ENCODE results near the gene NOXA1. TPM values are rescaled to one million over a fixed set of nuclear protein-coding genes. Genes with fewer than 3 reads are reported as not detected.

Gene NOXA1
- polyA plus RNA-seq, 1 donor (not counting 4 experiments of a cell fraction or from before 2014, with no cell fraction given): 0.09 TPM

DNA sequence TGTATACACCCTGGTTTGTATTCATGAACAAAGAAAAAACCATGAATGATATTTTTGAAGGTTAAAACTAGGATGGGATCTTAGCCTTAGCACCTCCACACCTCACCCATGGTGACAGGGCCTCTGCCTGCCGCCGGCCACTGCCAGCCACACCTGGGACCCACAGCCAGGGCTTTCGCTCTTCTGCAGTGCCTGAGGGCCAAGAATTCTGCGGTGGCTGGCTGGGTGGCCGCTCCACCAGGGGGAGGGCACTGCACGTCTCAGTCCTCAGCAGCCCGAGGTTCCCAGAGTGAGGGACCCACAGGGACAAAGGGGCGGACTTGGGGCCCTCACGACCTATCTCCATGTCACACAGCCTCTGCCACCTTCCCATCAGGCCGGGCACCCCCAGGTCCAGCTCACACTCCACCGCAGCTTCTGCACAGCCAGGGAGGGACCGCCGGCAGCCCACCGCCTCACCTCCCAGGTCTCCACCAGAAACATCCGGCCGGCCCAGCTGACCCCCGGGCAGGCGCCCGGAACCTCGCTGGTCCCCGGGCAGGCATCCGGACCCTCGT, 7.1 kb upstream of the NOXA1 start:
- Histone ChIP-seq H4K20me1 (ENCODE audit: control insufficient read depth, extremely low read depth, insufficient read depth, low read length) (no peaks in the 10 kb centered on the region), H3K9me3 (ENCODE audit: control insufficient read depth, low read depth, low read length) (no peaks in the 10 kb centered on the region), H3K79me2 (ENCODE audit: control insufficient read depth, insufficient read depth, low read length) (peaks cover 13% of the 10 kb centered on the region), H3K9ac (ENCODE audit: control insufficient read depth, extremely low read depth, insufficient read depth, low read length) (no peak overlapping the region), H3K27ac (ENCODE audit: control insufficient read depth, insufficient read depth, low read length) (no peak overlapping the region), H3K9me1 (ENCODE audit: control insufficient read depth, extremely low read depth, insufficient read depth, low read length) (no peaks in the 10 kb centered on the region), H3K4me3 (ENCODE audit: control insufficient read depth in 2 of 3, extremely low read depth in 1 of 3, insufficient read depth in 2 of 3, low read depth in 1 of 3, low read length in 3 of 3) (no peak overlapping the region), H2AFZ (ENCODE audit: control insufficient read depth, low read length) (no peak overlapping the region), H3K4me2 (ENCODE audit: control insufficient read depth, extremely low read depth, insufficient read depth, low read depth, low read length) (no peak overlapping the region), H3K4me1 (ENCODE audit: control insufficient read depth, extremely low read depth, insufficient read depth, low read length) (peaks cover 15% of the 10 kb centered on the region), H3K36me3 (ENCODE audit: control insufficient read depth in 2 of 2, extremely low read depth in 1 of 2, insufficient read depth in 2 of 2, low read length in 2 of 2) (no peaks in the 10 kb centered on the region), H3K27me3 (ENCODE audit: control insufficient read depth, extremely low read depth, insufficient read depth, low read length) (no peaks in the 10 kb centered on the region)
- dilution Hi-C loops (cut with MboI; ENCODE audit: extremely low pct_ligation_motif_present, low sequenced_read_pairs): no loop called here
- no peak for TF ChIP-seq EZH2 (IDR thresholded peaks at IDR 0.05; ENCODE audit: low read length)
- TF ChIP-seq, protein P1, sequence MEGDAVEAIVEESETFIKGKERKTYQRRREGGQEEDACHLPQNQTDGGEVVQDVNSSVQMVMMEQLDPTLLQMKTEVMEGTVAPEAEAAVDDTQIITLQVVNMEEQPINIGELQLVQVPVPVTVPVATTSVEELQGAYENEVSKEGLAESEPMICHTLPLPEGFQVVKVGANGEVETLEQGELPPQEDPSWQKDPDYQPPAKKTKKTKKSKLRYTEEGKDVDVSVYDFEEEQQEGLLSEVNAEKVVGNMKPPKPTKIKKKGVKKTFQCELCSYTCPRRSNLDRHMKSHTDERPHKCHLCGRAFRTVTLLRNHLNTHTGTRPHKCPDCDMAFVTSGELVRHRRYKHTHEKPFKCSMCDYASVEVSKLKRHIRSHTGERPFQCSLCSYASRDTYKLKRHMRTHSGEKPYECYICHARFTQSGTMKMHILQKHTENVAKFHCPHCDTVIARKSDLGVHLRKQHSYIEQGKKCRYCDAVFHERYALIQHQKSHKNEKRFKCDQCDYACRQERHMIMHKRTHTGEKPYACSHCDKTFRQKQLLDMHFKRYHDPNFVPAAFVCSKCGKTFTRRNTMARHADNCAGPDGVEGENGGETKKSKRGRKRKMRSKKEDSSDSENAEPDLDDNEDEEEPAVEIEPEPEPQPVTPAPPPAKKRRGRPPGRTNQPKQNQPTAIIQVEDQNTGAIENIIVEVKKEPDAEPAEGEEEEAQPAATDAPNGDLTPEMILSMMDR (optimal IDR thresholded peaks at IDR 0.05 in 1 of 3, IDR thresholded peaks at IDR 0.05 in 1 of 3, conservative IDR thresholded peaks at IDR 0.05 in 1 of 3; ENCODE audit: extremely low read depth in 1 of 3, insufficient read depth in 2 of 3, low read length in 3 of 3): no peak
- FAIRE-seq (no peak), DNase-seq (ENCODE audit: low read depth, low spot score) (no peak)

DNA sequence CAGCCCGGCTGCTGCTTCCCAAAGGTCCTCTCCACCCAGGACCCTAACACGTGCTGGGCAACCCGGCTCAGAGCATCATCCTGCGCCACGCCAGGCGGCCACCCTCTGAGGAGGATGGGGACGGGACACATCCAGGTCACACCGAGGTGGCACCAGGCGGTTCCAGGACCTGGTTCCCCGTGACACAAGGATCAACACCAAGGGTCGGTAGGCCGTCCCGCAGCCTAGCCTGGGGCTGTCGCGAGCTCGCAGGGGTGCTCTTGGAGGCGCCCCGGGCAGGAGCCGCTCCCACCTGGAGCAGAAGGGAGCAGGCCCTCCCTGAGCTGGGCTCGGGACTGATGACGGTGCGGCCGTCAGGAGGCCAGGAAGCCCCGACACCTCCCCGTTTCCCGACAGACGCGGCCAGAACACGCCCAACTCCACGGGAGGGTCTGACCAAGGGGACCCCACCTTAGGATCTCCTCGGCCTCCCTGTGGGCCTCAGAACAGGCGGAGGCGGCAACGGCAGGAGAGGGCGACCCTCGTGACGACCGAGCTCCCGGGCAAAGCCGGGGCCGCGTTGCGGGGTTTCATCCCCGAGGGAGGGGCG, 6.5 kb upstream of the NOXA1 start:
- no peaks in the 10 kb centered on the region for H3K9me1 ChIP-seq (ENCODE audit: control insufficient read depth, extremely low read depth, insufficient read depth, low read length)
- no peak overlapping the region for H2AFZ ChIP-seq (ENCODE audit: control insufficient read depth, low read length)
- H4K20me1 ChIP-seq (ENCODE audit: control insufficient read depth, extremely low read depth, insufficient read depth, low read length): no peaks in the 10 kb centered on the region
- H3K4me3 ChIP-seq (ENCODE audit: control insufficient read depth in 2 of 3, extremely low read depth in 1 of 3, insufficient read depth in 2 of 3, low read depth in 1 of 3, low read length in 3 of 3): no peak overlapping the region
- DNase-seq (ENCODE audit: low read depth, low spot score) (no peak), FAIRE-seq (no peak)
- H3K27me3 ChIP-seq (ENCODE audit: control insufficient read depth, extremely low read depth, insufficient read depth, low read length): no peaks in the 10 kb centered on the region
- TF ChIP-seq EZH2 (IDR thresholded peaks at IDR 0.05; ENCODE audit: low read length): no peak
- TF ChIP-seq, protein P1 (optimal IDR thresholded peaks at IDR 0.05 in 1 of 3, IDR thresholded peaks at IDR 0.05 in 1 of 3, conservative IDR thresholded peaks at IDR 0.05 in 1 of 3; ENCODE audit: extremely low read depth in 1 of 3, insufficient read depth in 2 of 3, low read length in 3 of 3): no peak
- H3K9me3 ChIP-seq (ENCODE audit: control insufficient read depth, low read depth, low read length): no peaks in the 10 kb centered on the region
- H3K4me1 ChIP-seq (ENCODE audit: control insufficient read depth, extremely low read depth, insufficient read depth, low read length): peaks cover 11% of the 10 kb centered on the region
- H3K79me2 ChIP-seq (ENCODE audit: control insufficient read depth, insufficient read depth, low read length): peaks cover 17% of the 10 kb centered on the region
- H3K9ac ChIP-seq (ENCODE audit: control insufficient read depth, extremely low read depth, insufficient read depth, low read length): no peak overlapping the region
- no peak overlapping the region for H3K27ac ChIP-seq (ENCODE audit: control insufficient read depth, insufficient read depth, low read length)
- no peak overlapping the region for H3K4me2 ChIP-seq (ENCODE audit: control insufficient read depth, extremely low read depth, insufficient read depth, low read depth, low read length)
- dilution Hi-C loops (cut with MboI; ENCODE audit: extremely low pct_ligation_motif_present, low sequenced_read_pairs): no loop called here
- H3K36me3 ChIP-seq (ENCODE audit: control insufficient read depth in 2 of 2, extremely low read depth in 1 of 2, insufficient read depth in 2 of 2, low read length in 2 of 2): no peaks in the 10 kb centered on the region

Measured in keratinocyte (primary cell).